Neural progenitor cell (in vitro differentiated cells): ENCODE measurements around the gene TOR4A. TPM values are rescaled to one million over a fixed set of nuclear protein-coding genes. Genes with fewer than 3 reads are reported as not detected.

ENCODE experiments used
- DNase-seq: peaks from one replicate; pipeline ENCODE4 v3.0.0-alpha.2; 2016; ENCODE audit warnings: low spot score
- H2AFZ ChIP-seq: fragments of 200-600 bp; sonication (generic); replicated peaks from 2 replicates; pipeline ENCODE4 v1.6.1; 2016; ENCODE audit warnings: antibody characterized with exemption
- H3F3A ChIP-seq: fragments of 200-600 bp; sonication (generic); 2 replicates; pipeline ENCODE4 v1.6.1; 2016; ENCODE audit warnings: antibody characterized with exemption, low read depth
- H3K27ac ChIP-seq: fragments of 200-600 bp; sonication (generic); 2 replicates; pipeline ENCODE4 v1.5.1; 2016; ENCODE audit warnings: mild to moderate bottlenecking
- H3K27me3 ChIP-seq: fragments of 200-600 bp; sonication (generic); 2 replicates; pipeline ENCODE4 v1.6.1; 2016; ENCODE audit warnings: mild to moderate bottlenecking, moderate library complexity
- H3K36me3 ChIP-seq: fragments of 200-600 bp; sonication (generic); 2 replicates; pipeline ENCODE4 v1.5.1; 2016
- H3K4me1 ChIP-seq: fragments of 200-600 bp; sonication (generic); 2 replicates; pipeline ENCODE4 v1.6.1; 2016; ENCODE audit warnings: mixed run types
- H3K4me2 ChIP-seq: fragments of 200-600 bp; sonication (generic); 2 replicates; pipeline ENCODE4 v1.6.1; 2016
- H3K4me3 ChIP-seq: fragments of 200-600 bp; sonication (generic); 2 replicates; pipeline ENCODE4 v1.5.1; 2016
- H3K79me2 ChIP-seq: fragments of 200-600 bp; sonication (generic); 2 replicates; pipeline ENCODE4 v1.6.1; 2016; ENCODE audit warnings: low read depth
- H3K9ac ChIP-seq: fragments of 200-600 bp; sonication (generic); 2 replicates; pipeline ENCODE4 v1.6.1; 2016
- H3K9me3 ChIP-seq: fragments of 200-600 bp; sonication (generic); 2 replicates; pipeline ENCODE4 v1.5.1; 2016; ENCODE audit warnings: low read depth
- H4K20me1 ChIP-seq: fragments of 200-600 bp; sonication (generic); 2 replicates; pipeline ENCODE4 v1.6.1; 2016; ENCODE audit warnings: low read depth
- H3K27ac Mint-ChIP-seq: 3 replicates; pipeline ENCODE4 v1.8.0; 2021; ENCODE audit warnings: mixed read lengths
- H3K27me3 Mint-ChIP-seq: 2 replicates; pipeline ENCODE4 v1.8.0; 2022; ENCODE audit warnings: low read depth, mild to moderate bottlenecking, inconsistent platforms, moderate library complexity, mixed read lengths; ENCODE audit not compliant: insufficient read depth
- H3K36me3 Mint-ChIP-seq: 3 replicates; pipeline ENCODE4 v1.8.0; 2021; ENCODE audit warnings: mixed read lengths
- H3K4me1 Mint-ChIP-seq: 3 replicates; pipeline ENCODE4 v1.8.0; 2021; ENCODE audit warnings: mixed read lengths
- H3K4me3 Mint-ChIP-seq: 3 replicates; pipeline ENCODE4 v1.8.0; 2021; ENCODE audit warnings: mild to moderate bottlenecking, moderate library complexity, mixed read lengths
- H3K9me3 Mint-ChIP-seq: 3 replicates; pipeline ENCODE4 v1.8.0; 2020; ENCODE audit warnings: mixed read lengths
- CTCF ChIP-seq: fragments of 200-600 bp; sonication (generic); IDR thresholded peaks from 2 replicates; pipeline ENCODE4 v1.5.1; 2017; ENCODE audit warnings: antibody characterized with exemption, mild to moderate bottlenecking
- EZH2 ChIP-seq: fragments of 200-600 bp; sonication (generic); IDR thresholded peaks from 2 replicates; pipeline ENCODE4 v1.6.1; 2017; ENCODE audit warnings: antibody characterized with exemption, mild to moderate bottlenecking, moderate library complexity
- EZH2phosphoT487 ChIP-seq: fragments of 200-600 bp; sonication (generic); IDR thresholded peaks from 2 replicates; pipeline ENCODE4 v1.6.1; 2017; ENCODE audit warnings: antibody characterized with exemption
- total RNA-seq: library from RNA; depleted of rRNA; stranded (reverse); fragments of >200 nt; gene quantifications from 2 replicates; pipeline ENCODE4 v1.2.3, GENCODE V29; 2015; ENCODE audit warnings: low replicate concordance

TOR4A gene
- total RNA-seq, 1 donor from 2014 or later = 0.39 TPM

DNA sequence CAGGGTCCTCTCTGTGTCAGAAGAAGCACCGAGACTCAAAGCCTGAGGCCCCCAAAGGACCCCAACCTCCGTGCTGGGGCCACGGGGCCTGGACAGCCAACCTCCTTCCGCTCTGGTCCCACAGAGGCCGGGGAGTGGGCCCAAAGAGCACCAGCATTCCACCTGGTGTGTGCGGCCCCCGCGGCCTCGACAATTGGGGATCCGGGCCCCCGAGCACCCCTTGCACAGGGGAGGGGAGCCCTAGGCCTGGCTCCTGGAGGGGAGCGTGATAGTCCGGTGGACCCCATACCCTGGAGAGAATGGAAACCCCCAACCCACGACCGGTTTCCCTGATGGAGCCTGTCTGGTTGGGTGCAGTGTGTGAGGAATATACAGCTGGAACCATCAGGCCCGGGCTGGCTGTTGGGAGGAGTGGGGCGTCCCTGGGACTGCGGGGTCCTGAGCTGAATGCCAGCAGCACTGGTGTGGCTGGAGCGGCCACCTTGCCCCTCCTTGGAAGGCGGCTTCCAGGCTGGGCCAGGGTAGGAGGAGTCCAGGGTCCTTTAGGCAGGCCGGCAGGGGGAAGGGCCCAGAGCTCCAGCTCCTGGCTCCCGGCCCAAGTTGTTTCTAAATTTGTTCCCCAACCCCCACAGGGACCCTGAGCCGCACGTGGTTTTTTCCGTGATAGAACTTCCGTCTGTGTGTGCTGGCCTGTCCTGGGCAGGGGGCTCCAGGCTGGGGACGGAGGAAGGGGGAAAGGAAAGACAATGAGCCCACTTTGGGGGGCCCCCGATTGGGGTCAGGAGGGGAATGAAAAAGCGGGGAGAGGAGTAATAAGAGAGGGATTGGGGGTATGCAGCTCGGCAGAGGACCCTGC is 825 bp upstream of the TOR4A start:
- peak; percentile 58 for DNase-seq
- peaks cover 38% of the 10 kb centered on the region for H3K27me3 ChIP-seq
- Mint-ChIP-seq H3K4me3 (no peak overlapping the region), H3K9me3 (no peaks in the 10 kb centered on the region), H3K4me1 (peaks cover 14% of the 10 kb centered on the region), H3K27ac (peak overlapping the region; percentile 83), H3K36me3 (no peaks in the 10 kb centered on the region), H3K27me3 (peaks cover 8% of the 10 kb centered on the region)
- no peak overlapping the region for H2AFZ ChIP-seq
- no peaks in the 10 kb centered on the region for H4K20me1 ChIP-seq
- H3K79me2 ChIP-seq = no peaks in the 10 kb centered on the region
- H3K36me3 ChIP-seq = no peaks in the 10 kb centered on the region
- peak overlapping the region; percentile 76 for H3K27ac ChIP-seq
- no peak overlapping the region for H3K9ac ChIP-seq
- H3K4me3 ChIP-seq = peak overlapping the region; percentile 13
- H3K9me3 ChIP-seq = no peaks in the 10 kb centered on the region
- H3K4me2 ChIP-seq = peak overlapping the region; percentile 72
- peaks cover 17% of the 10 kb centered on the region for H3F3A ChIP-seq
- TF ChIP-seq CTCF = no peak
- no peak for TF ChIP-seq EZH2phosphoT487
- no peak for TF ChIP-seq EZH2
- peaks cover 24% of the 10 kb centered on the region for H3K4me1 ChIP-seq

DNA sequence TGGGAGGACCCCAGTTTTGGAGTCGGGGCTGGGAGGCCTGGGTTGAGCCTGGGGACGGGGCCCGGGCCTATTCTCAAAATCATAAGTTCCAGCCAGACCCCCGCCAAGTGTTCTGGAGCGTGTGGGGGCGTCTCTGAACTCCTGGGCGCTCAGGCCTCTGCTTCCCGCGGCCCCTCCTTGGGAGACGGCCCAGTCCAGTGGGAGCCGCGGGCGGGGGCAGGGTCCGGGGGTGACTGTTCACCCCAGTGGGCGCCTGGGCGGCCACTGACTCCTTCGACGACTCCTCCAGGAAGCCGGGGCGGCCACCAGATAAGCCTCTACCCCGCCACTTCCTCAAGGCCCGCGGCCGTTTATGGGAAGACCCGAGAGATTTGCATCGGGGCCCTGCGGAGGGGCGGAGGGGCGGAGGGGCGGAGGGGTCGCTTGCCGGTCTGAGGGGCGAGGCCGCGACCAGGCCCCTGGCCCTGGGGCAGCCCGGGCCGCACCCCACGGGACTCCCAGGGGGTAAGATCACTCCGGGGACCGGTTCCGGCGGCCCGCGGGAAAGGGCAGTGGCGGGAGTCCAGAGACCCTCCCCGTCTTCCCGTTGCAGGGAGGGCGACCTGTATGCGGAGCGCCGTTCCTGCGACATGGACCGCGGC is 655 bp downstream of the TOR4A start:
- Mint-ChIP-seq H3K4me3 (no peak overlapping the region), H3K9me3 (peaks cover 3% of the 10 kb centered on the region), H3K27me3 (peaks cover 12% of the 10 kb centered on the region), H3K36me3 (no peaks in the 10 kb centered on the region), H3K27ac (no peak overlapping the region), H3K4me1 (peaks cover 21% of the 10 kb centered on the region)
- H3K27me3 ChIP-seq = peaks cover 53% of the 10 kb centered on the region
- no peaks in the 10 kb centered on the region for H3K9me3 ChIP-seq
- peak overlapping the region; percentile 13 for H3K4me3 ChIP-seq
- no peaks in the 10 kb centered on the region for H3K79me2 ChIP-seq
- no peaks in the 10 kb centered on the region for H3K36me3 ChIP-seq
- no peak overlapping the region for H3K27ac ChIP-seq
- no peak overlapping the region for H2AFZ ChIP-seq
- H3K9ac ChIP-seq = no peak overlapping the region
- H3F3A ChIP-seq = peaks cover 25% of the 10 kb centered on the region
- peak overlapping the region; percentile 72 for H3K4me2 ChIP-seq
- no peak for DNase-seq
- TF ChIP-seq EZH2 (no peak), CTCF (no peak), EZH2phosphoT487 (no peak)
- peaks cover 24% of the 10 kb centered on the region for H3K4me1 ChIP-seq
- H4K20me1 ChIP-seq = no peaks in the 10 kb centered on the region

- H3K4me2 ChIP-seq = no peak overlapping the region
Observed at GRCh38 chr9:137278721-137279711, 1.5 kb downstream of the TOR4A start.

More at GRCh38 chr9:137278721-137279711, 1.5 kb downstream of the TOR4A start:
- H3K27ac ChIP-seq = no peak overlapping the region
- no peaks in the 10 kb centered on the region for H3K36me3 Mint-ChIP-seq
- DNase-seq = no peak
- no peaks in the 10 kb centered on the region for H3K79me2 ChIP-seq
- no peaks in the 10 kb centered on the region for H4K20me1 ChIP-seq
- peaks cover 21% of the 10 kb centered on the region for H3K4me1 Mint-ChIP-seq
- peaks cover 24% of the 10 kb centered on the region for H3K4me1 ChIP-seq
- peaks cover 14% of the 10 kb centered on the region for H3K27me3 Mint-ChIP-seq
- no peak overlapping the region for H3K27ac Mint-ChIP-seq
- H3K9me3 Mint-ChIP-seq = peaks cover 3% of the 10 kb centered on the region
- no peak overlapping the region for H2AFZ ChIP-seq
- H3K9me3 ChIP-seq = no peaks in the 10 kb centered on the region
- peaks cover 25% of the 10 kb centered on the region for H3F3A ChIP-seq
- no peak overlapping the region for H3K4me3 Mint-ChIP-seq
- H3K9ac ChIP-seq = no peak overlapping the region
- H3K36me3 ChIP-seq = no peaks in the 10 kb centered on the region
- peaks cover 62% of the 10 kb centered on the region for H3K27me3 ChIP-seq
- TF ChIP-seq EZH2phosphoT487 (no peak), CTCF (no peak), EZH2 (no peak)
- no peak overlapping the region for H3K4me3 ChIP-seq
